MM.1S (cell line): ENCODE data around the gene LYPD1.

ENCODE experiments used
- DNase-seq: peaks from one replicate; pipeline ENCODE4 v3.0.0-alpha.2; 2015
- H2AFZ ChIP-seq: fragments of 300-600 bp; sonication (generic); 2 replicates; pipeline ENCODE4 v1.6.0; 2016; ENCODE audit warnings: antibody characterized with exemption, low read length
- H3F3A ChIP-seq: fragments of 300-600 bp; sonication (generic); 2 replicates; pipeline ENCODE4 v1.6.1; 2016; ENCODE audit warnings: mild to moderate bottlenecking, antibody characterized with exemption, low read length, moderate library complexity, mixed read lengths; ENCODE audit not compliant: insufficient read depth
- H3K27ac ChIP-seq: fragments of 300-600 bp; sonication (generic); 2 replicates; pipeline ENCODE4 v1.5.1; 2016; ENCODE audit warnings: mild to moderate bottlenecking, low read length
- H3K27me3 ChIP-seq: fragments of 300-600 bp; sonication (generic); replicated peaks from 2 replicates; pipeline ENCODE4 v1.6.0; 2016; ENCODE audit warnings: low read length; ENCODE audit not compliant: insufficient read depth
- H3K36me3 ChIP-seq: fragments of 300-600 bp; sonication (generic); replicated peaks from 2 replicates; pipeline ENCODE4 v1.6.1; 2016; ENCODE audit warnings: mild to moderate bottlenecking, low read length, mixed read lengths; ENCODE audit not compliant: insufficient read depth
- H3K4me1 ChIP-seq: fragments of 300-600 bp; sonication (generic); 2 replicates; pipeline ENCODE4 v1.6.1; 2016; ENCODE audit warnings: low read length, mixed read lengths
- H3K4me2 ChIP-seq: fragments of 300-600 bp; sonication (generic); 2 replicates; pipeline ENCODE4 v1.6.0; 2016; ENCODE audit warnings: low read depth, low read length
- H3K4me3 ChIP-seq: fragments of 300-600 bp; sonication (generic); 2 replicates; pipeline ENCODE4 v1.5.1; 2016; ENCODE audit warnings: low read length, mixed read lengths
- H3K79me2 ChIP-seq: fragments of 300-600 bp; sonication (generic); 2 replicates; pipeline ENCODE4 v1.6.1; 2016; ENCODE audit warnings: mixed run types, low read length, mixed read lengths
- H3K9ac ChIP-seq: fragments of 300-600 bp; sonication (generic); 2 replicates; pipeline ENCODE4 v1.6.1; 2016; ENCODE audit warnings: low read length, mixed read lengths
- H3K9me2 ChIP-seq: fragments of 300-600 bp; sonication (generic); replicated peaks from 2 replicates; pipeline ENCODE4 v1.6.1; 2016; ENCODE audit warnings: mild to moderate bottlenecking, low read length, mixed read lengths; ENCODE audit not compliant: insufficient read depth
- H3K9me3 ChIP-seq: fragments of 300-600 bp; sonication (generic); replicated peaks from 2 replicates; pipeline ENCODE4 v1.6.1; 2016; ENCODE audit warnings: mild to moderate bottlenecking, low read length, mixed read lengths; ENCODE audit not compliant: insufficient read depth
- H4K20me1 ChIP-seq: fragments of 300-600 bp; sonication (generic); 2 replicates; pipeline ENCODE4 v1.6.1; 2016; ENCODE audit warnings: mild to moderate bottlenecking, low read length, moderate library complexity, mixed read lengths; ENCODE audit not compliant: insufficient read depth
- CTCF ChIP-seq: fragments of 300-600 bp; sonication (generic); IDR thresholded peaks from 2 replicates; pipeline ENCODE4 v1.5.1; 2016; ENCODE audit warnings: antibody characterized with exemption, low read length, mixed read lengths
- EZH2 ChIP-seq: fragments of 300-600 bp; sonication (generic); optimal IDR thresholded peaks from 2 replicates; pipeline ENCODE3; 2017; ENCODE audit warnings: low read depth, mild to moderate bottlenecking, antibody characterized with exemption, low read length, mixed read lengths
- EZH2phosphoT487 ChIP-seq: fragments of 300-600 bp; sonication (generic); IDR thresholded peaks from 2 replicates; pipeline ENCODE4 v1.6.1; 2018; ENCODE audit warnings: antibody characterized with exemption, low read length

The LYPD1 gene

GRCh38 chr2:132640116-132640515 is 29.9 kb downstream of the LYPD1 start:
- no peaks in the 10 kb centered on the region for H3K79me2 ChIP-seq
- no peaks in the 10 kb centered on the region for H3K27me3 ChIP-seq
- no peak for TF ChIP-seq CTCF
- no peaks in the 10 kb centered on the region for H3K9me3 ChIP-seq
- no peaks in the 10 kb centered on the region for H3K4me1 ChIP-seq
- no peaks in the 10 kb centered on the region for H3K9me2 ChIP-seq
- H3K27ac ChIP-seq = no peak overlapping the region
- no peak for DNase-seq
- H3K4me2 ChIP-seq = no peak overlapping the region
- H4K20me1 ChIP-seq = no peaks in the 10 kb centered on the region
- no peaks in the 10 kb centered on the region for H3K36me3 ChIP-seq
- no peak overlapping the region for H2AFZ ChIP-seq
- no peak overlapping the region for H3K4me3 ChIP-seq
- H3F3A ChIP-seq = no peaks in the 10 kb centered on the region
- no peak overlapping the region for H3K9ac ChIP-seq

GRCh38 chr2:132638313-132639040 is 31.5 kb downstream of the LYPD1 start:
- H3K27me3 ChIP-seq = no peaks in the 10 kb centered on the region
- H4K20me1 ChIP-seq = no peaks in the 10 kb centered on the region
- no peak overlapping the region for H3K9ac ChIP-seq
- TF ChIP-seq CTCF (no peak), EZH2 (no peak), EZH2phosphoT487 (no peak)
- no peaks in the 10 kb centered on the region for H3K9me3 ChIP-seq
- no peak overlapping the region for H3K4me3 ChIP-seq
- H3K27ac ChIP-seq = no peak overlapping the region
- no peaks in the 10 kb centered on the region for H3F3A ChIP-seq
- DNase-seq = no peak
- H3K4me1 ChIP-seq = no peaks in the 10 kb centered on the region
- H3K9me2 ChIP-seq = no peaks in the 10 kb centered on the region
- H3K36me3 ChIP-seq = no peaks in the 10 kb centered on the region
- no peak overlapping the region for H3K4me2 ChIP-seq
- no peaks in the 10 kb centered on the region for H3K79me2 ChIP-seq
- no peak overlapping the region for H2AFZ ChIP-seq

GRCh38 chr2:132636346-132636745 is 33.7 kb downstream of the LYPD1 start:
- Histone ChIP-seq H3K4me3 (no peak overlapping the region), H3K4me1 (no peaks in the 10 kb centered on the region), H3F3A (no peaks in the 10 kb centered on the region), H2AFZ (no peak overlapping the region), H3K9me3 (no peaks in the 10 kb centered on the region), H3K36me3 (no peaks in the 10 kb centered on the region), H4K20me1 (no peaks in the 10 kb centered on the region), H3K27me3 (no peaks in the 10 kb centered on the region), H3K9ac (no peak overlapping the region), H3K4me2 (no peak overlapping the region), H3K79me2 (no peaks in the 10 kb centered on the region), H3K9me2 (no peaks in the 10 kb centered on the region), H3K27ac (no peak overlapping the region)
- DNase-seq = no peak
- TF ChIP-seq EZH2phosphoT487 = no peak
- no peak for TF ChIP-seq CTCF
- no peak for TF ChIP-seq EZH2
